ENCODE data around the gene KCNAB2.
"Not testable (repeated sequence)": the region's sequence is repeated elsewhere in the genome, so short reads cannot be mapped to it uniquely, and the experiment has no call there.

DNA sequence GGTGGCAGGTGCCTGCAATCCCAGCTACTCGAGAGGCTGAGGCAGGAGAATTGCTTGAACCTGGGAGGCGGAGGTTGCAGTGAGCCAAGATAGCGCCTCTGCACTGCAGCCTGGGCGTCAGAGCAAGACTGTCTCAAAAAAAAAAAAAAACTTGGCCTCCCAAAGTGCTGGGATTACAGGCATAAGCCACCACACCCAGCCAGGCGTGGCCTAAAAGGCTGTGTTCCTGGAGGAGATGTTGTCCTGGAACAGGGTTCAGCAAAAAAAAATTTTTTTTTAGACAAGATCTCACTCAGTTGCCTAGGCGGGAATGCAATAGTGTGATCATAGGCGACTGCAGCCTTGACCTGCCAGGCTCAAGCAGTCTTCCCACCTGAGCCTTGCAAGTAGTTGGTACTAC is 28.0 kb upstream of the KCNAB2 start:
- TF ChIP-seq, protein P1, sequence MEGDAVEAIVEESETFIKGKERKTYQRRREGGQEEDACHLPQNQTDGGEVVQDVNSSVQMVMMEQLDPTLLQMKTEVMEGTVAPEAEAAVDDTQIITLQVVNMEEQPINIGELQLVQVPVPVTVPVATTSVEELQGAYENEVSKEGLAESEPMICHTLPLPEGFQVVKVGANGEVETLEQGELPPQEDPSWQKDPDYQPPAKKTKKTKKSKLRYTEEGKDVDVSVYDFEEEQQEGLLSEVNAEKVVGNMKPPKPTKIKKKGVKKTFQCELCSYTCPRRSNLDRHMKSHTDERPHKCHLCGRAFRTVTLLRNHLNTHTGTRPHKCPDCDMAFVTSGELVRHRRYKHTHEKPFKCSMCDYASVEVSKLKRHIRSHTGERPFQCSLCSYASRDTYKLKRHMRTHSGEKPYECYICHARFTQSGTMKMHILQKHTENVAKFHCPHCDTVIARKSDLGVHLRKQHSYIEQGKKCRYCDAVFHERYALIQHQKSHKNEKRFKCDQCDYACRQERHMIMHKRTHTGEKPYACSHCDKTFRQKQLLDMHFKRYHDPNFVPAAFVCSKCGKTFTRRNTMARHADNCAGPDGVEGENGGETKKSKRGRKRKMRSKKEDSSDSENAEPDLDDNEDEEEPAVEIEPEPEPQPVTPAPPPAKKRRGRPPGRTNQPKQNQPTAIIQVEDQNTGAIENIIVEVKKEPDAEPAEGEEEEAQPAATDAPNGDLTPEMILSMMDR (IDR thresholded peaks at IDR 0.05): not testable (repeated sequence)
- not testable (repeated sequence) for TF ChIP-seq POLR2A (IDR thresholded peaks at IDR 0.05)

All from right lobe of liver (tissue), 4 donors.